DOHH2 (cell line): ENCODE data around the gene RINT1.
"Not testable (repeated sequence)": the region's sequence is repeated elsewhere in the genome, so short reads cannot be mapped to it uniquely, and the experiment has no call there.

Source experiments
- H3F3A ChIP-seq: fragments of 200-600 bp; sonication (generic), shearing (Covaris generic); 2 replicates; pipeline ENCODE4 v1.6.0; 2016; ENCODE audit warnings: antibody characterized with exemption, mild to moderate bottlenecking; ENCODE audit not compliant: control insufficient read depth, insufficient read depth
- H3K27ac ChIP-seq: fragments of 200-600 bp; sonication (generic); 2 replicates; pipeline ENCODE4 v1.5.1; 2014; ENCODE audit warnings: low read depth, mild to moderate bottlenecking, low read length, moderate library complexity
- H3K27me3 ChIP-seq: fragments of 200-600 bp; sonication (generic); 2 replicates; pipeline ENCODE4 v1.6.1; 2014; ENCODE audit warnings: mild to moderate bottlenecking, low read length, mixed read lengths; ENCODE audit not compliant: control insufficient read depth
- H3K36me3 ChIP-seq: fragments of 200-600 bp; sonication (generic); 2 replicates; pipeline ENCODE4 v1.6.1; 2014; ENCODE audit warnings: mild to moderate bottlenecking, low read length, moderate library complexity, mixed read lengths; ENCODE audit not compliant: control insufficient read depth
- H3K4me1 ChIP-seq: fragments of 200-600 bp; sonication (generic); 2 replicates; pipeline ENCODE4 v1.6.1; 2014; ENCODE audit warnings: mild to moderate bottlenecking, low read length, mixed read lengths; ENCODE audit not compliant: control insufficient read depth
- H3K4me2 ChIP-seq: fragments of 200-600 bp; sonication (generic); 2 replicates; pipeline ENCODE4 v1.6.0; 2014; ENCODE audit warnings: mild to moderate bottlenecking, low read length, moderate library complexity
- H3K4me3 ChIP-seq: fragments of 200-600 bp; sonication (generic); 2 replicates; pipeline ENCODE4 v1.5.1; 2014; ENCODE audit warnings: mild to moderate bottlenecking, low read length, mixed read lengths
- H3K79me2 ChIP-seq: fragments of 200-600 bp; sonication (generic); 2 replicates; pipeline ENCODE4 v1.6.1; 2014; ENCODE audit warnings: mild to moderate bottlenecking, low read length, mixed read lengths; ENCODE audit not compliant: control insufficient read depth
- H3K9me2 ChIP-seq: fragments of 200-600 bp; sonication (generic); replicated peaks from 2 replicates; pipeline ENCODE4 v1.6.1; 2014; ENCODE audit warnings: mild to moderate bottlenecking, low read length, mixed read lengths; ENCODE audit not compliant: control insufficient read depth
- H3K9me3 ChIP-seq: fragments of 200-600 bp; sonication (generic); 2 replicates; pipeline ENCODE4 v1.6.1; 2014; ENCODE audit warnings: antibody characterized with exemption, low read length, mixed read lengths; ENCODE audit not compliant: control insufficient read depth, insufficient read depth
- H4K20me1 ChIP-seq: fragments of 200-600 bp; sonication (generic); 2 replicates; pipeline ENCODE4 v1.6.0; 2014; ENCODE audit warnings: low read depth, mild to moderate bottlenecking, antibody characterized with exemption, low read length, moderate library complexity; ENCODE audit not compliant: control insufficient read depth, insufficient read depth
- CTCF ChIP-seq: fragments of 200-600 bp; sonication (generic); IDR thresholded peaks from one replicate; pipeline ENCODE4 v1.5.1; 2014; ENCODE audit warnings: antibody characterized with exemption, mild to moderate bottlenecking, low read depth, low read length; ENCODE audit not compliant: poor library complexity, severe bottlenecking
- EZH2phosphoT487 ChIP-seq: fragments of 200-600 bp; sonication (generic); IDR thresholded peaks from 2 replicates; pipeline ENCODE4 v1.6.1; 2017; ENCODE audit warnings: borderline replicate concordance, mild to moderate bottlenecking, antibody characterized with exemption, low read length, moderate library complexity, mixed read lengths

RINT1 gene

GRCh38 chr7:105596866-105597265 is 64.9 kb downstream of the RINT1 start:
- TF ChIP-seq CTCF (no peak), EZH2phosphoT487 (no peak)
- no peaks in the 10 kb centered on the region for H3K9me2 ChIP-seq
- no peaks in the 10 kb centered on the region for H3K79me2 ChIP-seq
- H3K9me3 ChIP-seq = no peaks in the 10 kb centered on the region
- H3K27me3 ChIP-seq = no peaks in the 10 kb centered on the region
- H3K4me2 ChIP-seq = no peak overlapping the region
- no peak overlapping the region for H3K27ac ChIP-seq
- peaks cover 25% of the 10 kb centered on the region for H3K4me1 ChIP-seq
- peaks cover 19% of the 10 kb centered on the region for H3F3A ChIP-seq
- H3K4me3 ChIP-seq = no peak overlapping the region
- no peaks in the 10 kb centered on the region for H4K20me1 ChIP-seq
- no peaks in the 10 kb centered on the region for H3K36me3 ChIP-seq

- not testable (repeated sequence) for H3K9me3 ChIP-seq, H3K36me3 ChIP-seq, H3K4me3 ChIP-seq, H4K20me1 ChIP-seq, H3K27ac ChIP-seq, H3K27me3 ChIP-seq, H3K9me2 ChIP-seq, H3K4me2 ChIP-seq, H3K79me2 ChIP-seq, H3K4me1 ChIP-seq
- peaks cover 15% of the 10 kb centered on the region for H3F3A ChIP-seq
Observed at GRCh38 chr7:105599080-105599479, 67.1 kb downstream of the RINT1 start.

GRCh38 chr7:105599551-105599950 is 67.5 kb downstream of the RINT1 start:
- H3F3A ChIP-seq = peaks cover 10% of the 10 kb centered on the region
- H3K27ac ChIP-seq = no peak overlapping the region
- H3K4me2 ChIP-seq = no peak overlapping the region
- no peaks in the 10 kb centered on the region for H4K20me1 ChIP-seq
- no peaks in the 10 kb centered on the region for H3K79me2 ChIP-seq
- H3K9me2 ChIP-seq = no peaks in the 10 kb centered on the region
- H3K4me1 ChIP-seq = no peaks in the 10 kb centered on the region; the same call in 1 of the 2 replicates
- no peaks in the 10 kb centered on the region for H3K9me3 ChIP-seq
- no peaks in the 10 kb centered on the region for H3K36me3 ChIP-seq
- TF ChIP-seq EZH2phosphoT487 (no peak), CTCF (no peak)
- no peak overlapping the region for H3K4me3 ChIP-seq
- H3K27me3 ChIP-seq = no peaks in the 10 kb centered on the region

- Histone ChIP-seq H3K27ac (no peak overlapping the region), H3K4me2 (no peak overlapping the region), H3K4me1 (no peaks in the 10 kb centered on the region), H3K36me3 (no peaks in the 10 kb centered on the region), H3K27me3 (no peaks in the 10 kb centered on the region), H3K9me3 (no peaks in the 10 kb centered on the region), H3F3A (peaks cover 3% of the 10 kb centered on the region; the same call in 1 of the 2 replicates), H3K4me3 (no peak overlapping the region), H4K20me1 (no peaks in the 10 kb centered on the region), H3K9me2 (no peaks in the 10 kb centered on the region), H3K79me2 (no peaks in the 10 kb centered on the region)
- no peak for TF ChIP-seq EZH2phosphoT487
- TF ChIP-seq CTCF = no peak
Observed at GRCh38 chr7:105600720-105601550, 68.9 kb downstream of the RINT1 start.
